CD4-positive, alpha-beta T cell treated with Interferon alpha-2 for 1 hour (primary cell): ENCODE data around the gene LYSMD1.

ENCODE experiments used
- DNase-seq, 2 donors: peaks; one replicate each; pipeline ENCODE4 v3.0.0-alpha.2; 2020 to 2022

Gene LYSMD1

DNA sequence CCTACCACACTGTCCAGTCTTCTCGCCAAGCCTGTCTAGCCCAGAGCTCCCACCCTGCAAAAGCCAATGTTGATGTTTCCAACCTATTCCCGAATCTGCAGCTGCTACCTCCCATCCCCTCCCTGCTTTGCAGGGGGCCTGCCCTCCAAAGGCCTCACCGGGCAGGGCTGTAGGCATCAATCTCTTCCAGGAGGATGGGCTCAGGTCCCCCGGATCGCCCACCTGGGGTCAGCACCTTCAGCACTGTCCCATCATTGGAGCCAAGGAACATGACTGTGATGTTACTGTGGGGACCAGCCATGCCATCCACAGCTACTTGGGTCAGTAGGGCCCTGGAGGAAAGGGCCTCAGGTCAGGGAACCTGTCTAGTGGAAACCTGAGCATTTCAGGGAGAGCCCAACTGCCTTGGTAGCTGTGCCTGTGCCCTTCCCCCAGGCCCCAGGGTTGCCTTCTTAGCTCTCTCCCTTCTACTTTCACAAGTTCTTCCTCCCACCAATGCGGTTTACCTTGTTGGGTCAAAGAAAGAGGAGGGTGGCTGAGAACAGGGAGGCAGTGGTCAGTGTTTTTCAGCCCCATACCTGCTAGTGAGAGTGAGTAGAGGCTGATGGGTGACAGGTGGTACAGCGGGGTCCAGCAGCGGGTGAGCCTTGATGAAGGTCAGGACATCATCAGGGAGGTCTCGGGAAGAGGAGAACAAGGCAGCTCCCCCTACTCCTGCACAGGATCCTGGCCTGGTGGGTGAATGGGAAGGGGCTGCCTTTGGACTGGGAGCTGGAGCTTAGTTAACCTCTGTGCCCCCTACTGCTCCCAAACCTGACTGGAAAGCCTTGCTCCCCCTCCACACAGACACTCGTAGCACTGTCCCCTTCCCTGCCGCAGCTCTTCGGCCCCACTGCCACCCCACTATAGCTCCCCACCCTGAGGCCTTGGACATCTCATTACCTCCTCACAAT lies 30.0 kb downstream of the LYSMD1 start:
- DNase-seq: no peak

DNA sequence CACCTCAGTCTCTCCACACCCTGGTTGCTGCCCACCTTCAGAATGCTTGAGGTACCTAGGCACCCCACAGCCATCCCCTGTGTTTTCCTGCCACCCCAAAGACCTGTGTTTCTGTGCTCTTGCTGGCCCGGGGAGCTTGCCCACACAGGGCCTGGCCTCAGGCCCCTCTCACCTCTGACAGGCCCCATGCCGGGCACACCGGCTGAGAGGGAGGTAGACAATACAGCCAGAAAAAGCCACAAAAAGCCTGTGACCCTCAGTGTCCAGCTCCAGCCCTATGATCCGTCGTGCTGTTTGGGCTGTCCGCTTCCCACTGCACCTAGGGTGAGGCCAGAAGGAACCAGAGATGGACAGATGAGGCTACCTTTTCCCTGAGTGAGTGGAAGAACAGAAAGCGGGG lies 30.7 kb downstream of the LYSMD1 start:
- DNase-seq: no peak

DNA sequence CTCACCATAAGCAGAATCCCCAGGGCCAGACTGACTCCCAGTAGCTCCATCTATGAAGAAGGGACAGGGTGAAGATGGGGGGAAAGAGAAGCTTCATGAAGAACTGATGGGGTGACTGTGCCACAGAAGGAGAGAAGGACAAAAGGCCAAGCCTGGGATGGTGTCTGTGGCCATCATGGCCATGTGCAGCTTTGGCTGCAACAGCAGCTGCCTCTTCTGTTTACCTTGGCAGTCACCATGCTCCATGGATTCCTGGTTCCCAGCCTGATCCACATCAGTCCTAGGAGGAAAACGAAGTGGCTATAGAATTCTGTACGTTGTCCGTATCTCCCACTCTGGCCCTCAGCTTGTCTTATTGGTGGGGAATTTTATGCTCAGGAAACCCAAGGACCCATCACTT lies 31.3 kb downstream of the LYSMD1 start:
- DNase-seq: no peak

DNA sequence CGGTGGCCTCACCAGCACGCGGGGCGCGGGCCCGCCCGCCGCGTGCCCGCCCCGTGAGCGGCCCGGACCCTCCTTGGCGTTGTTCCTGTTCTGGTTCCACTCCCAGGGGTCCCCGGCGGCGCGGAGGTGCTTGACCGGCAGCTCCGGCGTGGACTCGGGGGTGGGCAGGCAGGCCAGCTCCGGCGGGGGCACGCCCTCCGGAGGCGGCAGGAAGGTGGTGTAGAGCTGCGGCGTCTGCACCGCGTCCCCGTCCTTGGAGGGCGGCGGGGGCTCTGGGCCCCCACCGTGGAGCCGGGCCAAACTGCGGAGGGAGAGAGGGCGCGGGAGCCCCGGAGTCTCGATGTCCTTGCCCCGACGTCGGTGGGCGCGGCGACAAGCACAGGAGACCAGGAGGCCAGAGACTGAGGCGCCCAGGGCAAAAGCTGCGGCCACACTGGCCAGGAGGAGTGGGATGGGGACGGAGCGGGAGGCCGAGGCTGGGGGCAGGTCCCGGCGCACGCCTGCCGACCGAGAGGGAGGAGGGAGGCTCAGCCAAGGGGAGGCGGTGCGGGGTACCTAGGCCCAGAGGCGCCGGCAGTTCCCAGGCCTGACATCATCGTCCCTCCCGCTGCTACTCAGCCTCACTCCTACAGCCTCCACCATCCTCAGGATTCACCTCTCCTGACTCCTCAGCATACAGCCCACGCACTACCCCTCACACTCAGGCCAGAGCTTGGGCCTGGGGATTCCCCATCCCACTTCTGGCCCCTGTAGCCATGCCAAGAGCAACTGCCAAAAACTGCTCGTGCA lies 32.5 kb downstream of the LYSMD1 start:
- DNase-seq: no peak

DNA sequence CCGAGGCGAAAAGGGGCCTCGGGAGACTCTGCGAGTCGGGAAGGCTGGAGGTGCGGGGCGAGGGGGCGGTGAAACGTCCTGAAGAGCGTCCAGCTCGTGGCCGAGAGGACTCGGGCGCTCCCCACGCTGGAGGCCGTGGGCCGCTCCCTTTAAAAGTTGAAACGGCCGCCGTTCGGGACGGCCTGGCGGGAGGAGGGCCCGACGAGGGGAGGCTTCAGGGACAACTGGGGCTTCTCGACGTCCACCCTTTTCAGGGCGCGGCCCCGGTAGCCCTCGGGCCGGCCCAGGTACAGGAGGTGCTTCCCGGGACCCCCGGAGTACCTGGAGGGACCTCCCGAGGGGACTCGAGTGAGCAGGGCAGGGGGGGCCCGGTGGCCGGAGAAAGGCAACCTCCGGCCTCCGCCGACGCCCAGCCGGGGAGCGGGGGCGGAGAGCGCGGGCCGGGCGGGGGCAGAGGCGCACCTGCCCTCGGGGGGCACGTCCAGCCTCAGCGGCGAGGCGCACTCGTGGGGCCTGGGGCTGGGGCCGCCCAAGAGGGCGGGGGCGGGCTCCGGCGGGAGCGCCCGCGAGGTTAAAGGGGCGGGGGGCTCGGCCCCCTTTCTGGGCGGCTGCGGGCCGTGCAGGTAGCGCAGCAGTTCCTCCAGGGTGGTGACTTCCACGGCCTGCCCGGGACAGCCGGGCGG lies 33.2 kb downstream of the LYSMD1 start:
- no peak for DNase-seq

DNA sequence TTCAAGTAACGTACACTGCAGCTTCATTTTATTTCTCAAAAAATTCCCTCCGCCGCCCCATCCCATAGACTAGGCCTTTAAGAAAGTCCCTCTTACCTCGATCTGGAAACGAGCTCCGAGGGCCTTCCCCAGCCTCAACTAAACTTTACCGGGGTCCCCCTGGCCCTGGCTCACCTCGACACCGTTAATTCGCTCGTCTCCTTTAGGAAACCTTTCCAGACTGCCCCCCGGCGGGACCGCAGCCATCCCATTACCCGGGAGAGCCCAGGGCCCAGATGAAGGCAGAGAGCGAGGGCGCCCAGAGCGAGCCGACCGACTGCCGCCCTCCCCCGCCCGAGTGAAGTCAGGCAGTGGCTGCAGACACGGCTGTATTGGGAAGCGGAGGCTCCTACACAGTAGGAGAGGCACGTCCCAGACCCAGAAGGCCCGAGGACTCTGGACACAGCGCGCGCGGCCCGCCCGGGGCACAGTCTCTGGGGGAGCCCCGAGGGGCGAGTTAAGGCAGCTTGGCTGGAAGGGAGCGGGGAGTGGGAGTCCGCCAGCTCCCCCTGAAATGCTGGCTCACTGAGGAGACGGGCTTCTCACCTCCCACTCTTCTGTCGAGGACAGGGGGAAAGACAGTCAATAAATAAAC lies 33.9 kb downstream of the LYSMD1 start:
- DNase-seq: no peak

DNA sequence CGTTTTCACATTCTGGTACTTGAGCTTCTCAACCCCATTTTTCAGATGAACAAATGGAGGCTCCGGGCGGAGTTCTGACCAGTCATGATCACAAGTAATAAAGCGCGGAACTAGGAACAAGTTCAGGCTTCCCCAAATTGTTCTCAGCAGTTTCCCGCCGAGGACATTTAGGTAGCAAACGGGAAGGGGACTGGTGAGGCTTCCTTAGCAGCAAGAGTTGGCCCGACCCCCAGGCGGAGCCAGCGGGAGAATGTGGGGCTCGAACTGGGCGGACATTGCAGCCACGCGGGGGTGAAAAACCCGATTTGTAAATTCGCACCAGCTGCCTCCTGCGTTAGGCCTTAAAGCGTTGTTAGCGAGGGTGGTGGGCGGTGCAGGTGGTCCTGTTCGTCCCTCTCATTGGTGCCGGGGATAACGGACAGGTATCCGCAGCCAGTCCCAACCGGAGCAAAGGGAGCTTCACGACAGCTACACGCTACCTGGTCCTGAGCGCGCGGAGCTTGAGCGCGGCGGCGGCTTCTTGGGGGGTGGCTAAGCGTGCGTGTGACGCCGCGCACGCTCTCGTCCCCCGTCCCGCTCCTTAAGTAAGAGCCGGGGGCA lies 34.6 kb downstream of the LYSMD1 start:
- DNase-seq: peak; percentile 81 to 85

DNA sequence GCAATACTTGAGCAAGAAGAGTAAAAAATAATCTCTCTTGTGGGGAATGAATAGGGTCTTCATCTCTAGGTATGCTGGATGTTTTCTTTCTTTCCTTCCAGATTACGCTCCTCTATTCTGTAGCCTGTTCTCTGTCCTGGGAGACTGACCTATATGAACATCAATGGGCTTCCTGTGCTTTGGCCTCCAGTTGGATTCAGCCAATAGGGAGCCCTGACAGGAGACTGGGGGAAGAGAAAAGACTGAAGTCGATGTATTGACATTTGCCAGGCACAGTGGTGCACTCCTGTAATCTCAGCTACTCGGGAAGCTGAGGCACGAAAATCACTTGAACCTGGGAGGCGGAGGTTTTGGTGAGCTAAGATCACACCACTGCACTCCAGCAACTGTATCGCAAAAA lies 36.9 kb downstream of the LYSMD1 start:
- DNase-seq: no peak

DNA sequence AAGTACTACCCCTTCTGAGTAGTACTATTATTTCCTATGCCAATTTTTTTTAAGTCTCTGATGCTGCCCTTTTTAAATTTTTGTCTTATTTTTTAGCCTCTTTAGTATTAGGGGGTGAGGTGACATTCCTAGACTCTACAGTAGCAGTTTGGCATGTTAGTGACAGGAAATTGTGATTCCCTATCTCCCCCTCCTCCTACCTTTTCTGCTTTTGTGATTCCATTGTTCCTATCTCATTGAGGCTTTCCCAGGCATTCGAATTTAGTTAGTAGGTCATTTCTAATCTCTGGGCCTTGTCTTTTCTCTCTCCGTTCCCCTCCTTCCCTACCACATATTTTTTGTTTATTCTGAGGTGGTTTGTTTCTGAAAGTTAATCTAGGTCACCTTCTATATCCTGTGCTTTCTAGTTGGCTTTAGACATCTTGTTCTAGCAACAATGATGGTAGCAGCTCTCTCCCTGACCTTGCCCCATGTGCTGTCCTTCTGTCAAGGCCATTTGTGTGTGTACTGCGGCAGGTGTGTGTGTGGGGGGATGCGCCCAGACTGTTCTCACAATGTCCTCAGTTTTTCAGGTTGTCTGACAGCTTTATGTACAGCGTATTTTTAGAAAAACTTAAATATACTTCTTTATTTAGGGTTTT lies 40.8 kb downstream of the LYSMD1 start:
- DNase-seq: no peak

DNA sequence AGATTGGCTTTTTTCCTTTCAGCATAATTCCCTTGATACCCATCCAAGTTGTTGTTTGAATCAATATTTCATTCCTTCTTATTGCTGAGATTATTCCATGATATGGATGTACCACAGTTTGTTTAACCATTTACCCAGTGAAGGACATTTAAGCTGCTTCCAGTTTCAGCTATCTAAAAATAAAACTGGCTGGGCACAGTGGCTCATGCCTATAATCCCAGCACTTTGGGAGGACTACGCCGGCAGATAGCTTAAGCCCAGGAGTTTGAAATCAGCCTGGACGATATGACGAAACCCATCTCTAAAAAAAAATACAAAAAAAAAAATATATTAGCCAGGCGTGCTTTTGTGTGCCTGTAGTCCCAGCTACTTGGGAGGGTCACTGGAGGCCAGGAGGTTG lies 51.8 kb downstream of the LYSMD1 start:
- DNase-seq: no peak
